ENCODE measurements around the gene MEGF11.

Gene MEGF11

DNA sequence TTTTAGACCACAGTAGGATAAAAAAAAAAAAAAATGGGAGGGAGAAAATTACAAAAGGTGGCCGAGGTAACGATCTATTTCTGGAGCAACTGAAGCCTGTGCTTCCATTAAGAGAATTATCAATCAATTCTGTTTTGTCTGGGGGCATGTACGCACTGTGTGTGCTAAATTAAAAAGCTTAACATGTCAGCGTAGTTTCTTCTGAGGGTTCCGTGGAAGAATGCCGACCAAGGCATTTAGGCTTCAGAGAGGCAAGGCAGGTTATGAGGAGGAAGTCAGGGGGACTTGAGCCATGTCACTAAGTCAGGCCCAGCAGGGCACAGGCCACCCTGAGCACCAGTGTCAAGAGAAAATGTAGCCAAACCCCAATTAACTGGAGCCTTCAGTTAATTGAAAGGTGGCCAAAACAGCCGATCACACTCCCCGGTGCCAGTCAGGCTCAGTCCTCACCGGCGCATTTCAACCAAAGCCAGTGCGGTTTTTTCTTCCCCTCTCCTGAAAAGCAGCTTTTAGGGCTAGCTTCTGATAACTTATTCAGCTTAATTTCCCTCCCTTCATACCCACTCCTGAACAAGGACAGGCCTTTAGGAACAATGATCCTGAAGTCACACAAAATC is 113.9 kb downstream of the MEGF11 start:
- DNase-seq (ENCODE audit: low read depth): no peak

DNA sequence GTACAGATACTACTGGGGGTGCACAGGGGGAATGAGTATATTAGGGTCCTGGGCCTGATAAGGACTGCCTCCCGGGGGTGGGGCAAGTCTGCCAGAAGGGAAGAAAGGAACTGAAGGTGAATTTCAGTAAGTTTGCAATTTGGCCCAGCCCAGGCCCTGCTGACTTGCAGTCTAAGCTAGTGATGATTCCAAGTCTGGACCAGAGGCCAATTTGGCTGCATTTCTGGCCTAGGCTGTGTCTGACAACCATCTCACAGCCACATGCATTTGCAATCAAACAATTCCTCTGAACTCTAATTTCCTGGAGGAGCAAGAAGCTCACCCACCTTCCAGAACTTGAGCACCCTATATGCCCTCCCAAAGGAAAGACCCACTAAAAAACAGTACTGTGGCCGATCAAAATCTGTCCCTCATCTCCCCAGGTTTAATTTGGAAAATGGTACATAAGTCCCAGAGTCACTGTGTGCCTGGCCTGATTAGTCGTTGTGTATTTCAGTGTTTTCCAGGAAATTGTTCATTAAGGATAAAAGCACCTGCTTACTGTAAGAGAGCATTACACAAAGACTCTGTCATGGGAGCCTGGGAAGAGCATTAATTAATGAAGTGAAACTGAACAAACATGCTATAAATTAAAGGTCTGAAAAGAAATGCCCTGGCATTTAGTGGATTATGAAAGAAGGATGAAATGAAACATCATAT is 114.5 kb downstream of the MEGF11 start:
- DNase-seq (ENCODE audit: low read depth): no peak

DNA sequence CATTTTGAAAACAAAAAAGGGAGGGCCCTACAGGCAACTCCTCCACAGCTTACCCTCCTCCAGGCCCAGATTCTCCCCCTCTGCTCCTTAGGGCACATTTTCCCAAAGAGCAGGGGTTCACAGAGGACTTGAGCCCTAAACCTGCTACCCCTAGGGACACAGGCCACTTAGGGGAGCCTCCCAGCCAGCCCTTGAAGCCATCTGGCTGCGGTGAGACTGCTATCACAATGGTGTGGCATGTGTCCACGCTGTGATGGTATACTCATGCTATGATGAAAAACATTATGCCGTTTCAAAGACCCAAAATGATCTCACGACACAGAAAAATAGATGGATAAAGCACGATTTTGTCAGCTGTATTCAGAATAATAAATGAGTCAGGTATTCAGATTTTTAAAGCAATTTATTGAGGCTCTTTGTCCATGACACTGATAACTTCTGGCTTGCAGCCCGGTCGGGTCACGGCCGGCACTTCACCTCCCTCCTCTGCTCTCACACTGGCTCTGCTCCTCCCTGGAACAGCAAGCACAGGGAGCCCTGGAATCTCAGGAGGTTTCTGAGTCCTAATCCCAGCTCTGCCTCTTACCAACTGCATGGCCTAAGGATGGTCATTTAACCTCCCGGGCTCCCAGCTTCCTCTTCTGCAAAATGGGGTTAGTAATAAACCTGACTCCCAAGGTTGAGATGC is 115.3 kb downstream of the MEGF11 start:
- no peak for DNase-seq (ENCODE audit: low read depth)

DNA sequence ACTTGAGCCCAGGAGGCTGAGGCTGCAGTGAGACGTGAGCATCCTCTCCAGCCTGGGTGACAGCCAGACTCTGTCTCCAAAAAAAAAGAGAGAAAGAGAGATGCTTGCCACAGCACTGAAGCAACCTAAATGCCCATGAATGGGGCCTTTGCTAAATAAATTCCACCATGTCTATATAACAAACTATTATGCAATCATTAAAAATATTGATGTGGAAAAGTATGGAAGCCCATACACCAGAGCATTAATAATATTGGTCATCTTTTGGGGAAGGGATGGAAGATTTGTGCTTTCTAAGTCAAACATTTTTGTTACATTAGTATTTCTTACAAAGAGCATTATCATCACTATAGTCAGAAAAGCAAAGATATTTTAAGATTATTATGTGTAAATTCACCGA is 116.6 kb downstream of the MEGF11 start:
- no peak for DNase-seq (ENCODE audit: low read depth)

DNA sequence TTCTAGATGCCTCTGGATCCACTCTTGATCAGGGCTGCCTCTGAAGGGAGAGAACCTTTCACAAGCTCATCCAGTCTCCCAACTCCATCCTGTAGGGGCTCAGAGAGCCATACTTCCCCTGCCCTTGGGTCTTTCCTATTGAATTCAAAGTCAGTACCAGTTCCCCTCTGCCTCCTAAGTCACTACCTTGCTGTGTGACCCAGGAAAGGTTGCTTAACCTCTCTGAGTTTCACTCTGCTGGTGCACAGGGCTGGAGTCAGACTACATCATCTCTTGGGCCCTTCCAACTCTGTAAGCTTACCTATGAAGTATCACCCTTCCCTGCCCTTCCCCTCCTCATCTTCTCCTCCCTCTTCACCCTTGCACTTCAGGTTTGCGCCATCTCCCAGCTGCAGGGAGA is 117.9 kb downstream of the MEGF11 start:
- DNase-seq (ENCODE audit: low read depth): no peak

DNA sequence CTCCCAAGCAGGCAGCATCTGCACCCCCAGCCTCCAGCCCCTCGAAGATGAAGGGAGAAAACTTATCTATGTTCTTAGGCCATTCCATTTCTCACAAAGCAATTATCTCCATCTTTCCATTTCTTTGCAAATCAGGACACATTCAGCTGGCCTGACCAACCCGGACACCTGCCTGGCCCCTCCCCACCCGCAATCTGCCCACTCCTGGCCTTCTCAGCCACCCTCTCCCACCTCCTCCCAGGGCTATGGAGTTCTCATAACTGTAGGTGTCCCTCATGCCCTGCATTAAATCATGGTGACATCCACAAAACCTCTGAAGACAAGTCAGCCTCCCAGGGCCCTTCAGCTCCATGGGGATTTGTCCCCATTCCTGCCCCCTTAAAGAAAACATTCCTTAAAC is 119.3 kb downstream of the MEGF11 start:
- no peak for DNase-seq (ENCODE audit: low read depth)

DNA sequence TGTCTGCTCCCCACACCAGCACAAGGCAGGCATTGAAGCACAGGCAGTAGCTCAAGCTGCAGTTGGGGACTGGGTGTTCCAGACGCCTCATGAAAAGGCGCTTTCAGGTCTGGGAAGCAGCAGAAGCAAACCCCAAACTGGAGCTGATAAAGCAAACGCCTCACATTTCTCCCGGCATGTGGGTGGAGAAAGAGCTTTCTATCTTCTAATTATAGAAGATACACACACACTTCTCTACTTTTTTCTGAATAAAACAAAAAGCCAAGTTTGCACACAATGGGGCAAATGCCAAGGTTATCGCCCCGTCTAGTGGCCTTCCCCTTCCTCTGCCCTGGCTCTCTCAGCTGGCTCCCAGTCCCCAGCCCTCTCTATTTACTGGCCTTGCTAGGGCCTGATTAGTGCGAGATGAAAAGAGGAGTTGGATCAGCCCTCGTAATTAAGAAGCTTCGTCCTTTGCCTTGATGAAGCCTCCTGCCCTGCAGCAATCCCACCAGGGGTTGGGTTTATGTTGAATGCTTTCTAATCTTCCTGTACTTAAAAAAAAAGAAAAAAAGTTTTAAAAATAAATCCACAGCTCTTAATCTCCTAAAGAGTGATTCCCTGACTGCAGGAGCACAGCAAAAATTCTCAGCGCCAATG is 120.2 kb downstream of the MEGF11 start:
- DNase-seq (ENCODE audit: low read depth): no peak

DNA sequence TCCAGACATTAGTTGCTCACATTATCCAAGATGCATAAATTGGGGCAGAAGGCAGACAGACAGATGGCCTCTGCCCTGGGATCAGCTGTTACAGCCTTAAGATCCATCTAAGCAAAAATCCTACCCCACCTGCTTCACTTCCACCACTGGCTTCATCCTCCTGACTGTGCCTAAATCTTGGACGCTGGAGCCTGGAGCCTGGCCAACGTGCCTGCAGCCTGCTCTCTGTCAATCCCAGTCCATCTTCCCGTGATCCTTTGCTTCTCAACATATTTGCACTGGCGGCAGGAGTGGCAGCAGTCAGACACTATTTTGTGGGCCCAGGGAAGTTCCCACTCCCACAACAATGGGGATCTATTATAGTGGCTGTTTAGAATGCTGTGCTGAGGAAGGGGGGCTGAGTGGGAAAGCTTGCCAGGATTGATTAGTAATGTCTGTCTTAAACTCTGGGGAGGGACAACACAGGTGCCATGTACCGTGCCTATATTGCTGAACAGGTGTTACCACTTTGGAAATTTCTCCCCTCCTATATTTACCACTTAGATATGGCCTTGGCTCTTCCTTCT is 121.2 kb downstream of the MEGF11 start:
- DNase-seq (ENCODE audit: low read depth): no peak

DNA sequence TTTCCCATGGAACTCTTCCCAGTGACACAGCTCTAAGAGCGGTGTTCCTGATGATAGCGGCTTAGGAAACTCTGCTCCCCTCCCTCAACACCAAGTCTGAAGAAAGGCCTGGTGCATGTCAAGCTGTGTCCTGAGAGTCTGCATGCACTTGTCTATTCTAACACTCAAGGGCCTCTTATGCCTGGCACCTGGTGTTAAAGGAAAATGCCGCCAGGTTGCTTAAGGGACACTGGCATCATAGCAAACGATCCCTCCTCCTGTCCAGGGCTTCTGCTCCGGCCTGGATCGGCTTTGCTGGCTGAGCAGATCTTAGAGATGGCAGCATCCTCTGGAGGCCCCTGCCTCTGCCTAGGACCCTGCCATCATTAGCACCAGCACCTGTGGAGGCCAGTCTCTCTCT is 121.7 kb downstream of the MEGF11 start:
- DNase-seq (ENCODE audit: low read depth): no peak

DNA sequence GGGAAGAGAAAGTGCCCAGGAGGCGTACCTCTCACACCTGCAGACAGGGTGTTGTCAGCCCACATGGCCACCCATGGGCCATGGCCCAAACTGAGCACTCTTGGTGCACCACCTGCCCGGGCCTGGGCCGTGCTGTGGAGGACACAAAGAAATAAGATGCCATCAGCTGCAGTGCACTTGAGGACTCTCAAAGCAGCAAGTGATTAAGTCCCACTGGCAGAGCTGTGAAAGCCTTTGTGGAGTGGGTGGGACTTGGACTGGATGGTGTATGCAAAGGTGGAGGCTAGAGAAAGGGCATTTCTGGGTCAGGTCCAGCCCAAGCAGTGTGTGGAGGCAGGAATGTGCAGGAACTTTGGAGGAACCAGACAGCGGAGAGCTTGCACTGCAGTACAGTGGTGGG is 122.3 kb downstream of the MEGF11 start:
- DNase-seq (ENCODE audit: low read depth): no peak

DNA sequence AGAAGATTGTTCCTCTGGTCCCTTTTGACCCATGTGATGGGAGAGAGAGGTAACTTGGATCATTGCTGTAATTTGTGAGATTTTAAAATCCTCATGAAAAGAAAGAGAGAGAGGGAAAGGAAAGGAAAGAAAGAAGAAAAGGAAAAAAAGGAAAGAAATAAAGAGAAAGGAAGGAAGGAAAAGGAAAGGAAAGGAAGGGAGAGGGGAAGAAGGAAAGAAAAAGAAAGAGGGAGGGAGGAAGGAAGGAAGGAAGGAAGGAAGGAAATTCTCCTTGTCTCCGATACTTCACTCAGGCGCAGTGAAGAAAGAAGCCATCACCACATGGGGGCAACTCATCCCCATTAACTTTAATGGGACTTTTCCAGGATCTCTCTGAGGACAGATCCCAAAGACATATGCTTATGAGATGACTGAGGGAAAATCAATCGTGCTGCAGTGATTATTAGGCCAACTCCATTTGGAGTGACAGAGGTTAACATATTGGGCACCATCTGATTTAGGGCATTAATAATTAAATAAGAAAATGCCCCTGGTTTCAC is 123.0 kb downstream of the MEGF11 start:
- no peak for DNase-seq (ENCODE audit: low read depth)

DNA sequence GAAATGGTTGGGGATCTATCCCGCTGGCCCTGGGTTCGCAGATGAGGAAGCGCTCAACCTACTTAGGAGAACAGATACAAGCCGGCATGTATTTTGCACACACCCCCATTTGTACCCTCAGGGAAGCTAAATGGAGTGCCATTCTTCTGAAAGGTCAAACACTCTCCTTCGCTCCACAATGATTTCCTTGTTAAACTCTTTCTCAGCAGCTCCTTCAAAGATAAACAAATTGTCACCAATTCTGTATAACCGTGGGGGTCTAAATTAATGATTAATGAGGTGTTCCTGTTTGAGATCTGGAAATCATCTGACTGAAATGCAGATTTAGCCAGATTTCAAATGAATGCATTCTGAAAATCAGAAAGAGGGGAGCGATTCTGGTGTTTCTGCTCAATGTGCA is 124.0 kb downstream of the MEGF11 start:
- DNase-seq (ENCODE audit: low read depth): no peak

DNA sequence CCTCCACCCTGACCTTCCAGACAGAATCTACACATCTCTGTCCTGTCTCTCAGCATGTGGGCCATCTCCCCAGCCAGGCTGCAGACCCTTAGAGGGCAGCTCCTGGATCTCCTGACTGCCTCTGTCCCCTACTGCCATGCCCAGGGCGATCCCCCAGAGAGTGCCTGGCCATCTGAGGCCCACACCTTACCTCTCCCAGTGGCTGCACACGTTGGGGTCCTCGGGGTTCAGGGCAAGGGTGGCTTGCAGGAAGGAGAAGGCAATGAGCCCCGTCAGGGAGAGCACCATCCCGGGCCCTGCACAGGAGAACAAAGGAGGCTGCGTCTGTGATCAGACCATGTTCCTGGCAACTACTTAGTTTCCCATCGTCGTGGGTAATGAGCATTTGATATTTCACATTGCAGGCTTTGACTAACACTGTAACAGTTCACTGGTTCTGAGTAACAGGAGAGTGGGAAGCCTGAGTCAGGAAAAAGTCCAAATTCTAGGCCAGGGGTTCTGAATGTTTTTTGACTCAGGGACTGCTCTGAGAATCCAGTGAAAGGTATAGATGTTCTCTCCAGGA is 125.4 kb downstream of the MEGF11 start:
- DNase-seq (ENCODE audit: low read depth): no peak

DNA sequence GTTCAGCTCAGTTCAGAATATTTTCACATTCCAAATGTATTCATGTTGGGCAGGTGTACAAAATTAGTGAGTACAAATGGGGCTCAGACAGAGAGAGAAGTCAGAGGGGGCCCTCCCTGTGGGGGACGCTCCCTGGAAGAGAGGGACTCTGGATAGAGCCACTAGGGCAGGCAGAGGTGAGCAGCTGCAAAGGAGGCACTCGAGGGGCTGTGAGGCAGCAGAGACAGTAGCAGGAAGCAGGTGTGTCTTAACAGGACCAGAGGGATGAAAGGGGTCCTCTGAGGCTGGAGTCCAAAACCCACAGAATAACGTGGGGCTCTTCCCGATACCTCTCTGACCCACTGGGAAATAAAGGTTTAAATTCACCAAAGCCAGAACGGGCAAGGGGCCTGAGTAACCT is 127.1 kb downstream of the MEGF11 start:
- DNase-seq (ENCODE audit: low read depth): no peak

DNA sequence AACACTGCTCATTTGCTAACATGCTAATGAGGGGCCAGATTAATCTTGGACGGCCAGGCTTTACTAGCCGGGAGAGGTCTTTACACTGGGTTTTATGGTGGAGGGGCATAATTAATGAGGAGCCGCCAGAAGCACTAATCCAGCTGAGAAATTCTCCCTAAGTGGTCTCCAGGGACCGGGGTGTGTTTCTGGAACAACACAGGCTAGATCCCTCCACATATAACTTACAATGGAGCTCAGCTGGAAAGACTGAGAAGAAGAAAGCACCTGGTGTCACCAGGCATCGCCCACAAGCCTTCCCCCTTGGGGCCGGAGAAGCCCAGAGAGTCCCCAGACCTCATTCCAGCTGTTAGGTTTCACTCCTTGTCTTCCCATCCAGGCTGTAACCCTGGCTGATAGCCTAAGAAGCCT is 127.5 kb downstream of the MEGF11 start:
- no peak for DNase-seq (ENCODE audit: low read depth)

DNA sequence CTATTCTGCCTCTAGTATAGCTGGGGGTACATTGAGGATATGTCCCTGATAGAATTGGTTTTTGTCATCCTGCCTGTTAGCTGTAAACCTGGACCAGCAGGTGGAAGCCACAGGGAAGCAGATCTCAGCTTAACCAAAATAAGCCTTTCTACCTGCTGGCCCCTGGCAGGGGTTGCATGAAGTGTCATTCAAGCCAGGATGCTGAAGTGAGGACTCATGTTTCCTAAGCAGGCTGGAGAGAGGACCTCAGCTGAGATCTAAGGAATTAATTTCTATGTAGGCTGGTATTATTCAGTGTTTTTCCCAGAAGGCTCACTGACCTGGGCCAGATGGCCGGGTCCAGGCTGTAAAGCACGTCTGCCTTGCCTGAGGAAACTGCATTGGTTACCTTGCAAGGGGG is 128.9 kb downstream of the MEGF11 start:
- no peak for DNase-seq (ENCODE audit: low read depth)

DNA sequence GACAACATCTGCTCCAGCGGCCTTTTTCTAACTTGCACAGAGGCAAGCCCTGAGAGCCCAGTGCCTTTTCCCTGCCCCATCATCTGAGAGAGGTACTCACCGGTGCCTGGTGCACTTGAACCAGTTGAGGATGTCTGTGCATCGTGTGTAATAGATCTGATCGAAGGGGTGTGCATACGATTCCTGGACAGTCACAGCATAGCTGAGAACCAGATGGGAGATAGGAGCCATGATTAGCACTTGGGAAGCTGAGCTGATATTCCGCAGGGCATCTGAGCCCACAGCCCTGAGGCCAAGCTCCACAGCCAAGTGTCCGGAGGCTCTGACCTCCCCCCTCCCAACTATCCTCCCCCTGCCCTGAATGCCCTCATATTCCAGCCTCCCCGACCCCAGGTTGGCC is 129.8 kb downstream of the MEGF11 start:
- no peak for DNase-seq (ENCODE audit: low read depth)

DNA sequence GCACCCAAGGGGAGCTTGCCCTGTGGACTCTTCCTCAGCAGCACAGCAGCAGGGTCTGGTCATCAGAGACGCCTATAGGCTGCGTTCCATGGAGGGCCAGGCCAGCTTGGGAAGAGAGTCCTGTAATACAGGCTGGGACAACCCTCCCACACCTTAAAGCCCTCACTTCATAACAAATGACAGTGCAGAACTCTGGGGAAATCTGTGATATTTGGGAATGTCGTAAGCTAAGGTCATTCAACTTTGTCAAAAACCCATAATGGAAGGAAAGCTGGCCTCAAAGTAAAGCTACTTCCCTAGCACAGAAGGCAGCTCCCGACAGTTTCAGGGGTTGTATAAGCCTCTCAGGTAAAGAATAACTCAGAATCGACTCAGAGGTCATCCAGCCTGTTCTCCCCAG is 133.1 kb downstream of the MEGF11 start:
- DNase-seq (ENCODE audit: low read depth): no peak

DNA sequence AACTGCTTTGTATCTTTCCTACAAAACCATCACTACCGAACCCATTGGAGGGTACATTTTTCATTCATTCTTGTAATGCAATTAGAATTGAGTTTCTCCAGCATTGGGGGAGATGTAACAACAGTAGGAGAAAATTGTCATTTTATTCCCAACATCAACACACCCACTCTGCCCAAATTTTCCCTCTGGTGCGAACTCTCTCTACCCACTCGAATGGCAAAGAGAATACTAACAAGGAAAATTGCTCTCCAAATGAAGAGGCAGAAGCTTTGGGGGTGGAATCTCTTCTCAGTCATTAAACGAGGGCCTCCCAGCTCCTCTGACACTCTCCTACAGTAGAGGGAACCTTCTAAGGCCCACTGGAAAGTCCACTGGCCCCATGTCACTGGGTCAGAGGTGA is 135.7 kb downstream of the MEGF11 start:
- no peak for DNase-seq (ENCODE audit: low read depth)

DNA sequence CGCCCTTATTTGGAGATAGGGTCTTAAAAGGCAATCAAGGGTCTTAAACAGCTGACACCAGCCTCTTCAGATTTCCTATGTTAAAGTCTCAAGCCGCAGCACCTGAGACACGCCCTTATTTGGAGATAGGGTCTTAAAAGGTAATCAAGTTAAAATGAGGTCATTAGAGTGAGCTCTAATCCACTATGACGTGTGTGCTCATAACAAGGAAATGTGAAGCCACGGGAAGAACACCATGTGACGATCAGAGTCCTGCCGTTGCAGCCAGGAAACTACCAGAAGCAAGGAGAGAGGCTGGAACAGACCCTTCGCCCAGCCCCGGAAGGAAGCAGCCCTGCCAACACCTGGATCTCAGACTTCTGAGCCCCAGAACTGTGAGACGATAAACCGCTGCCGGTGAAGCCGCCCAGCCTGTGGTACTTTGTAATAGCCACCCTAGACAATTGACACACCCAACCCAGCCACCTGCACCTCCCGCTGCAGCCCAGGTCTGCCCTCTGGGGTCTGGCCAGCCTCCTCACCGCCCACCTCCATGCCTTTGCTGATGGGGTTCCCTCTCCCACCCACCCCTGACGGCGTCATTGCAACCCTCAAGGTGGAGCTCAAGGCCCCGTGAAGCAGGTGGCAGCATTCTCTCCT is 137.9 kb downstream of the MEGF11 start:
- no peak for DNase-seq (ENCODE audit: low read depth)

DNA sequence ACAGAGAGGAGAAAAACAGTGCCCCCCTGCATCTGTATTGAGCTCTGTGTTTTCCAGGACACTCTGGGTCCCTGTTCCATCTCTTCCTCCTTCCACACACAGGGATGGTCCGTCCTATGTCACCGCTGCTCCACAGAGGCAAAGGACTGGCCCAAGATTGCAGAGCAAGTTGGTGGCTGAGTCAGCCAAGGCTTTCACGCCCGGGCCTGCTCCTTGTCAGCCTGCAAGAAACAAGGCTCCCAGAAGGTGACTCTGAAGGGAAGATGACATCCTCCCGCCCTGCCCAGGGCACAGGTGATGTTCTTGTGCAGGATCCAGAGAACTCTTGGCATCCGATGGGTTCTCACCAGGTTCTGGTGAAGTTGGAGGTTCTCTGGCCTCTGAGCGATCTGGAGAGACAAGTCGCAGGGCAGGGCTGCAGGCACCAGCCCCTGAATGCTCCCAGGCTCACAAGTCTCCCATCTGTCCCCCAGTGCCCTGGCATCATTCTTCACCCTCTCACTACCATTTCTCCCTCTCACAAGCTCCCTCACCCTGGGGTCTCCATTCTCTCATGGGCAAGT is 138.6 kb downstream of the MEGF11 start:
- no peak for DNase-seq (ENCODE audit: low read depth)

Data from stimulated activated CD8-positive, alpha-beta memory T cell treated with anti-CD3 and anti-CD28 coated beads, Interleukin-4, amount 100 ng/mL, for 24 hours (primary cell).